Kidney (tissue), 14 donors: ENCODE measurements around the gene SPEG. TPM values are rescaled to one million over a fixed set of nuclear protein-coding genes. Genes with fewer than 3 reads are reported as not detected.

Experiments used
- DNase-seq, 5 donors: peaks; one replicate each; pipeline ENCODE4 v3.0.0-alpha.2; 2013 to 2020
- FAIRE-seq: peaks from 2 replicates; lab custom pipeline; 2012; peaks lifted over from hg19 to GRCh38; lab: Jason Lieb, UNC
- H3K27ac ChIP-seq, 2 donors: one replicate each; pipeline ENCODE4 v1.7.0; 2013; ENCODE audit warnings: low read depth in 2 of 2, low read length in 2 of 2, inconsistent platforms in 1 of 2
- H3K27me3 ChIP-seq: one replicate; pipeline ENCODE4 v1.7.1; 2013; ENCODE audit warnings: low read length, inconsistent platforms; ENCODE audit not compliant: control insufficient read depth, insufficient read depth
- H3K36me3 ChIP-seq, 3 donors: one replicate each; pipeline versions ENCODE4 v1.7.0 to v1.7.1; 2013; ENCODE audit warnings: low read length in 3 of 3, control low read depth in 1 of 3, inconsistent platforms in 1 of 3; ENCODE audit not compliant: insufficient read depth in 3 of 3, control insufficient read depth in 2 of 3
- H3K4me1 ChIP-seq, 3 donors: one replicate each; pipeline versions ENCODE4 v1.7.0 to v1.7.1; 2013; ENCODE audit warnings: low read length in 3 of 3, inconsistent platforms in 1 of 3, low read depth in 1 of 3; ENCODE audit not compliant: control insufficient read depth in 2 of 3, insufficient read depth in 2 of 3
- H3K4me3 ChIP-seq, 3 donors: one replicate each; pipeline versions ENCODE4 v1.7.0 to v1.8.1; 2013; ENCODE audit warnings: low read length in 3 of 3, control low read depth in 1 of 3, inconsistent platforms in 1 of 3
- H3K9ac ChIP-seq, 3 donors: one replicate each; pipeline versions ENCODE4 v1.7.0 to v1.7.1; 2013; ENCODE audit warnings: low read length in 3 of 3, control low read depth in 1 of 3, inconsistent platforms in 1 of 3
- H3K9me3 ChIP-seq, 3 donors: one replicate each; pipeline versions ENCODE4 v1.7.0 to v1.7.1; 2013; ENCODE audit warnings: low read length in 3 of 3, control low read depth in 1 of 3, inconsistent platforms in 1 of 3; ENCODE audit not compliant: control insufficient read depth in 2 of 3, insufficient read depth in 1 of 3
- CTCF ChIP-seq: IDR thresholded peaks from 3 replicates; pipeline ENCODE4 v1.5.1; 2012; ENCODE audit warnings: mild to moderate bottlenecking, moderate library complexity, borderline replicate concordance; ENCODE audit not compliant: insufficient read depth; ENCODE audit errors: extremely low read depth
- intact Hi-C: fragments of 100-400 bp; cut with DNase I; formaldehyde crosslinking; loops from one replicate; pipeline ENCODE4 v1.11.1; 2022
- polyA plus RNA-seq: library from polyadenylated mRNA; stranded (reverse); fragments of 350-450 nt; fragmentation: Illumina TruSeq; extraction: RNeasy Lipid Tissue Mini Kit (QIAGEN cat#74804); gene quantifications from one replicate; pipeline ENCODE4 v1.2.3, GENCODE V29; 2014; ENCODE audit warnings: low read depth, low replicate concordance; ENCODE audit not compliant: insufficient read depth
- total RNA-seq: library from RNA; stranded (reverse); fragmentation: NEBNext Ultra II Directional; extraction: Animal tissue kit (Norgen Biotek cat#: 25700); gene quantifications from one replicate; pipeline ENCODE4 v1.2.1, GENCODE V29; 2021
- donor health status: control.
- donor health status: control.
- donor health status: control.
- donor health status: control.
- donor health status: control.
- donor health status: DM: yes; HTN: yes; CAD: no.
- donor health status: Normal renal cell carcinoma (clear cell type).

The SPEG gene
- total and polyA plus RNA-seq, 2 donors from 2014 or later, result 13.1 to 26.6 TPM

GRCh38 chr2:219495531-219496122 is 61.0 kb downstream of the SPEG start:
- Histone ChIP-seq H3K27ac (no peak overlapping the region), H3K4me3 (no peak overlapping the region), H3K9me3 (no peaks in the 10 kb centered on the region), H3K4me1 (peaks cover 0 to 17% (median 4%) of the 10 kb centered on the region in 3 donors), H3K36me3 (no peaks in the 10 kb centered on the region), H3K27me3 (peaks cover 12% of the 10 kb centered on the region), H3K9ac (no peak overlapping the region)
- peak; percentile 41 for TF ChIP-seq CTCF
- DNase-seq (peak in 4 of 5 donors; percentile 69 to 86 (median 76)), FAIRE-seq (no peak)
- intact Hi-C loops, result no loop called here

- no peaks in the 10 kb centered on the region for H3K36me3 ChIP-seq
- DNase-seq (no peak), FAIRE-seq (no peak)
- peaks cover 0 to 17% (median 4%) of the 10 kb centered on the region in 3 donors for H3K4me1 ChIP-seq
- intact Hi-C loops, result no loop called here
- H3K27me3 ChIP-seq, result peaks cover 12% of the 10 kb centered on the region
- no peaks in the 10 kb centered on the region for H3K9me3 ChIP-seq
- H3K27ac ChIP-seq, result no peak overlapping the region
- TF ChIP-seq CTCF, result no peak
- H3K9ac ChIP-seq, result no peak overlapping the region
- H3K4me3 ChIP-seq, result no peak overlapping the region
Measured at GRCh38 chr2:219496247-219496824, 61.7 kb downstream of the SPEG start.

DNA sequence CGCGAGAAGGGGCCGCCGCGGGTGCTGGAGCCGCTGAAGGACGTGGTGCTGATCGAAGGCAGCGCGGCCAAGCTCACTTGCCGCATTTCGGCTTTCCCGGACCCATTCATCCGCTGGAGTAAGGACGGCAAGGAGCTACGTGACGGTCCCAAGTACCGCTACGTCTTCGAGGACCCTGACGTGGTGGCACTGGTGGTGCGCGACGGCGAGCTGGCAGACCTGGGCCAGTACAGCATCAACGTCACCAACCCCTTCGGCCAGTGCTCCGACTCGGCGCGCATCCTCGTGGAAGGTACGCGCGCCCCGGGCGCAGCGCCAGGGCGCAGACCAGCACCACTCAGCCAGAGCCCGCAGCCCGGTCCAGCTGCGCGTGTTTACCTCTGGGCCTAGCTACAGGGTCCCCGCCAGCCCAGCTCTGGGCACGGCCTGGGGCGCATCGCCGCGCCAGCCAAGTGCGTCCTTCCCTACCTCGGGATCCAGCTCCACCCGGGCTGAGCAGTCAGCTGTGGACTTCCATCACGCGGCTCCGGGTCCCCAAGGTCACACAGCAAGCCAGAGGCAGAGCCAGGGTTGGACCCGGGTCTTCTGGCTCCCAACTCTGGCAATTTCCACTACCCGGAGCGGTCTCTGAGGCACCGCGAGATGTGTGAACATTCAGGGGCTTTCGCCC is 62.3 kb downstream of the SPEG start:
- peak overlapping the region in 1 of 3 donors; percentile 99 for H3K9ac ChIP-seq
- peak overlapping the region in 1 of 3 donors; percentile 98 for H3K4me3 ChIP-seq
- peaks cover 0 to 17% (median 4%) of the 10 kb centered on the region in 3 donors for H3K4me1 ChIP-seq
- intact Hi-C loops, result no loop called here
- no peak overlapping the region for H3K27ac ChIP-seq
- DNase-seq (peak in 2 of 5 donors; percentile 32 to 65), FAIRE-seq (no peak)
- H3K9me3 ChIP-seq, result no peaks in the 10 kb centered on the region
- H3K27me3 ChIP-seq, result peaks cover 12% of the 10 kb centered on the region
- TF ChIP-seq CTCF, result no peak
- H3K36me3 ChIP-seq, result no peaks in the 10 kb centered on the region
